ENCODE data around the gene COL7A1.

DNA sequence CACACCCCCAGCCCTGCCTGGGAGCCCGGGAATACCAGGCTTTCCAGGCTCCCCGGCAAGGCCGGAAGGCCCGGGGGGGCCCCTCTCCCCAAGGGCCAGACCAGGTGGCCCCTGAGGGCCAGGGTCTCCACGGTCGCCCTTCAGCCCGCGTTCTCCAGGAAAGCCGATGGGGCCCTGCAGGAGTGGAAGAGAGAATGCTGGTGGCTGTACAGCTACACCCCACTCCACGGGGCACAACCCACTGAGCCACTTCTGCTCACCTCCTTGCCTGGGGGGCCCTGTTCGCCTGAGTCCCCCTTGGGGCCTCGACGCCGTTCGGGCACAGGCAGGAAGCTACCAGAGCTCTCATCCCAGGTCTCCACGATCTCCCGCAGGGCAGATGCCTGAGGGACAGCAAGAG is 19.8 kb downstream of the COL7A1 start:
- TF ChIP-seq, protein P1, sequence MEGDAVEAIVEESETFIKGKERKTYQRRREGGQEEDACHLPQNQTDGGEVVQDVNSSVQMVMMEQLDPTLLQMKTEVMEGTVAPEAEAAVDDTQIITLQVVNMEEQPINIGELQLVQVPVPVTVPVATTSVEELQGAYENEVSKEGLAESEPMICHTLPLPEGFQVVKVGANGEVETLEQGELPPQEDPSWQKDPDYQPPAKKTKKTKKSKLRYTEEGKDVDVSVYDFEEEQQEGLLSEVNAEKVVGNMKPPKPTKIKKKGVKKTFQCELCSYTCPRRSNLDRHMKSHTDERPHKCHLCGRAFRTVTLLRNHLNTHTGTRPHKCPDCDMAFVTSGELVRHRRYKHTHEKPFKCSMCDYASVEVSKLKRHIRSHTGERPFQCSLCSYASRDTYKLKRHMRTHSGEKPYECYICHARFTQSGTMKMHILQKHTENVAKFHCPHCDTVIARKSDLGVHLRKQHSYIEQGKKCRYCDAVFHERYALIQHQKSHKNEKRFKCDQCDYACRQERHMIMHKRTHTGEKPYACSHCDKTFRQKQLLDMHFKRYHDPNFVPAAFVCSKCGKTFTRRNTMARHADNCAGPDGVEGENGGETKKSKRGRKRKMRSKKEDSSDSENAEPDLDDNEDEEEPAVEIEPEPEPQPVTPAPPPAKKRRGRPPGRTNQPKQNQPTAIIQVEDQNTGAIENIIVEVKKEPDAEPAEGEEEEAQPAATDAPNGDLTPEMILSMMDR (IDR thresholded peaks at IDR 0.05 in 8 of 11, conservative IDR thresholded peaks at IDR 0.05 in 3 of 11): no peak
- no peak for TF ChIP-seq POLR2A (IDR thresholded peaks at IDR 0.05)
